Lung (tissue), 12 donors: ENCODE measurements around the gene NFIB. TPM values are rescaled to one million over a fixed set of nuclear protein-coding genes. Genes with fewer than 3 reads are reported as not detected.

Experiments used
- ATAC-seq: fragments of 200-7000 bp; cut with Tn5 transposase; one replicate; pipeline ENCODE4 v1.9.1; 2020; ENCODE audit warnings: moderate number of reproducible peaks; ENCODE audit not compliant: insufficient read depth, low FRiP score
- DNase-seq, 3 donors: peaks; one replicate each; pipeline ENCODE4 v3.0.0-alpha.2; 2013 to 2017
- H3K27ac ChIP-seq, 2 donors: one replicate each; pipeline ENCODE4 v1.5.1; 2013; ENCODE audit warnings: mild to moderate bottlenecking in 2 of 2, moderate library complexity in 2 of 2, control low read depth in 1 of 2, inconsistent platforms in 1 of 2, low read depth in 1 of 2, low read length in 1 of 2
- H3K27me3 ChIP-seq, 3 donors: one replicate each; pipeline ENCODE4 v1.5.1; 2013; ENCODE audit warnings: low read length in 2 of 3; ENCODE audit not compliant: control insufficient read depth in 3 of 3, insufficient read depth in 3 of 3
- H3K36me3 ChIP-seq, 4 donors: one replicate each; pipeline ENCODE4 v1.5.1; 2013; ENCODE audit warnings: low read length in 4 of 4, mild to moderate bottlenecking in 1 of 4, moderate library complexity in 1 of 4; ENCODE audit not compliant: control insufficient read depth in 4 of 4, insufficient read depth in 4 of 4
- H3K4me1 ChIP-seq, 5 donors: one replicate each; pipeline ENCODE4 v1.5.1; 2013; ENCODE audit warnings: low read length in 5 of 5, mild to moderate bottlenecking in 2 of 5, moderate library complexity in 1 of 5; ENCODE audit not compliant: control insufficient read depth in 5 of 5, insufficient read depth in 5 of 5
- H3K4me3 ChIP-seq: one replicate; pipeline ENCODE4 v1.5.1; 2013; ENCODE audit warnings: mild to moderate bottlenecking, control low read depth, moderate library complexity
- H3K9ac ChIP-seq, 2 donors: one replicate each; pipeline ENCODE4 v1.5.1; 2013; ENCODE audit warnings: low read length in 2 of 2, control low read depth in 1 of 2; ENCODE audit not compliant: insufficient read depth in 1 of 2
- H3K9me3 ChIP-seq, 4 donors: one replicate each; pipeline ENCODE4 v1.5.1; 2013; ENCODE audit warnings: low read length in 3 of 4, mild to moderate bottlenecking in 1 of 4, moderate library complexity in 1 of 4; ENCODE audit not compliant: control insufficient read depth in 4 of 4, insufficient read depth in 3 of 4
- WGBS, 2 donors: extraction: QIAGEN DNeasy Blood & Tissue Kit; methylation state at CpG; one replicate each; pipeline ENCODE4 v1.1.7; 2013; 5-methylcytosine and 5-hydroxymethylcytosine counted together
- polyA plus RNA-seq, 2 donors: library from polyadenylated mRNA; stranded (reverse); fragments of 200-250 nt; gene quantifications; one replicate each; pipeline ENCODE4 v1.2.1, GENCODE V29; 2013
- total RNA-seq, 2 donors: library from RNA; depleted of rRNA in 1 of 2; stranded (reverse); fragments of >200 nt in 1 of 2; gene quantifications; one replicate each; pipeline ENCODE4 v1.2.1, GENCODE V29; 2014 to 2021
- TF ChIP-seq, protein P1 (sequence below): IDR thresholded peaks from 2 replicates; pipeline ENCODE4 v1.5.1; 2012; ENCODE audit warnings: mild to moderate bottlenecking; ENCODE audit errors: control extremely low read depth, extremely low read depth
- donor health status: control.
- donor health status: control.
- donor health status: Bipolar disorder and iron deficiency.
- donor health status: healthy.
- donor health status: DM: yes; HTN: yes; CAD: no.

The NFIB gene
- total and polyA plus RNA-seq, 4 donors = 7.3 to 189 (median 51.0) TPM

DNA sequence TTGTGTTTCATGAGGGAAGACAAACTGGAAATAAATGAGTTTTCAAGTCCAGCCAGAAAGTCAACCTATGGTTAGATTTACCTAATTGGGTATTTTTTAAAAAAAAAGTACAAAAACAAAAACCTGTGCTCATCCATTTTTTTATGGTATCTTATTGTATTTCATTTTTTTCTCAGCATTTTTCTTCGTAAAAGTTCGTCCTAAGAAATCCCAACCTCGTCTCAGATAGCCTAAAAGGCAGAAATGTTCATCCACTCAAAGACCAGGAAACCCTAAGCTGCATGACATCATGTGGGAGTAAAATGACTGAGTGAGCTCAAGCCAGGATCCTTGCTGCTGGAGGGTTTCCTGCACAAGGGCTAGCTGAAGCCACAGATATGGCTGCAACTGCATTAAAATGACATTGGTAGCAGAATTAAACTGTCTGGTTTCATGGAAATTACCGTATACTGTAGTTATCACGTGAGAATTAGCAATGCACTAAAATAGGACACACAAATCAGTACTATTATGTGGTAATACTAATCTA, 70.4 kb downstream of the NFIB start:
- no peaks in the 10 kb centered on the region for H3K9me3 ChIP-seq
- no peaks in the 10 kb centered on the region for H3K27me3 ChIP-seq
- H3K4me3 ChIP-seq = no peak overlapping the region
- DNase-seq = peak in 1 of 3 donors; percentile 42
- H3K36me3 ChIP-seq = peaks cover 0 to 4% (median 2%) of the 10 kb centered on the region in 4 donors
- H3K9ac ChIP-seq = no peak overlapping the region
- ATAC-seq = no peak
- TF ChIP-seq, protein P1, sequence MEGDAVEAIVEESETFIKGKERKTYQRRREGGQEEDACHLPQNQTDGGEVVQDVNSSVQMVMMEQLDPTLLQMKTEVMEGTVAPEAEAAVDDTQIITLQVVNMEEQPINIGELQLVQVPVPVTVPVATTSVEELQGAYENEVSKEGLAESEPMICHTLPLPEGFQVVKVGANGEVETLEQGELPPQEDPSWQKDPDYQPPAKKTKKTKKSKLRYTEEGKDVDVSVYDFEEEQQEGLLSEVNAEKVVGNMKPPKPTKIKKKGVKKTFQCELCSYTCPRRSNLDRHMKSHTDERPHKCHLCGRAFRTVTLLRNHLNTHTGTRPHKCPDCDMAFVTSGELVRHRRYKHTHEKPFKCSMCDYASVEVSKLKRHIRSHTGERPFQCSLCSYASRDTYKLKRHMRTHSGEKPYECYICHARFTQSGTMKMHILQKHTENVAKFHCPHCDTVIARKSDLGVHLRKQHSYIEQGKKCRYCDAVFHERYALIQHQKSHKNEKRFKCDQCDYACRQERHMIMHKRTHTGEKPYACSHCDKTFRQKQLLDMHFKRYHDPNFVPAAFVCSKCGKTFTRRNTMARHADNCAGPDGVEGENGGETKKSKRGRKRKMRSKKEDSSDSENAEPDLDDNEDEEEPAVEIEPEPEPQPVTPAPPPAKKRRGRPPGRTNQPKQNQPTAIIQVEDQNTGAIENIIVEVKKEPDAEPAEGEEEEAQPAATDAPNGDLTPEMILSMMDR = no peak
- H3K27ac ChIP-seq = no peak overlapping the region
- WGBS, 2 donors = 81 to 87% methylated on average over 5 of the region's 5 CpGs
- peaks cover 3 to 77% (median 25%) of the 10 kb centered on the region in 5 donors for H3K4me1 ChIP-seq

DNA sequence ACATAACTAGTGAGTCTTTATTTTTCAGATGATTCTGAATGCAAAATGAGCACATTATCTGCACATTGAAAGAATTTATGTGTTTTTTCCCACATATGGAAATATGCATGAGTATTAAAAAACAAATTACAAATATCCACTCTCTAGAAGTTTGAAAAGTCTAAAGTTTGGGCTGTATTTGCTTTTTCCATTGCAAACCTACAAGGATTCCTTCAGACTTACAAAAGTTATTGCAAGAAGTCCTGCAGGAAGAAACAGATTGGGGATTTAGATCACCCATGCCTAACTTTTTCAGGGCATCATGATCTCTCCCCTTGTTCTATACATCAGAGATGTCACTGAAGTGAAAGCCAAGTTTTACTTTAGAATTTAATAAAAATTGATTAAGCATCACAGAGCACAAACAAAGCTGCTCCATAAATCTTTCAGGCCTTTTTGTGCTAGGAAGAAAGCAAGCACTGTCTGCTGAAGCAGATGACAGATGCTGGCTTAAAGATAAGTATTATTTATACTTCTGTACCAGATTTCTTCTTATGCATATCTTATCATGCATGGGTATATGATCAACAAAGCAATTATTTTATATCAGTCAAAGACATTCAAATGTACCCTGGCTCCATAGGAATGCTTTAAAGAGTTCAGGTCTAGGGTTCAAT, 71.7 kb downstream of the NFIB start:
- DNase-seq = no peak
- Histone ChIP-seq H3K27ac (no peak overlapping the region), H3K4me1 (peaks cover 5 to 85% (median 37%) of the 10 kb centered on the region in 5 donors), H3K4me3 (no peak overlapping the region), H3K9ac (no peak overlapping the region), H3K9me3 (no peaks in the 10 kb centered on the region), H3K27me3 (no peaks in the 10 kb centered on the region), H3K36me3 (peaks cover 0 to 4% (median 1%) of the 10 kb centered on the region in 4 donors)
- ATAC-seq = no peak
- TF ChIP-seq, protein P1 = no peak

DNA sequence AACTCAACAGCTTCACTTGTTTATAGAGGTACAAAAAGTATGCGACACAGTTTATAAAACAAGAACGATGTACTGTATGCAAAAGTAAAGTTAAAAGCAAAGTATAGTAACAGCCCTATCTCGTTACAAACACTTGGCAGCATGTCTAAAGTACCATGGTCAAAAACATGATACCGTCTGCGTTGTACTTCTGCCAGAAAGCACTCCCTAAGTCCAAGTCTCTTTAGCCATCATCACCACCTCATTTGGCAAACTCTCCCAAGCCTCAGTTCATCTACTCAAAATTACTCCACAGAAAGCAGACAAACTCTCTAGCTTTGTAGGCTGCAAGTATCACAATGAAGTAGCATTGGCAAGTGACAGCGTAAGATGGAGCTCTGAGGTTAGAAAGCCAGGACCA, 73.4 kb downstream of the NFIB start:
- no peak for ATAC-seq
- peaks cover 4 to 90% (median 50%) of the 10 kb centered on the region in 5 donors for H3K4me1 ChIP-seq
- peak overlapping the region in 1 of 2 donors; percentile 17 for H3K27ac ChIP-seq
- no peaks in the 10 kb centered on the region for H3K27me3 ChIP-seq
- no peak overlapping the region for H3K4me3 ChIP-seq
- H3K9me3 ChIP-seq = no peaks in the 10 kb centered on the region
- peak overlapping the region in 1 of 2 donors; percentile 7 for H3K9ac ChIP-seq
- TF ChIP-seq, protein P1 = no peak
- peak; percentile 93 to 100 (median 100) for DNase-seq
- H3K36me3 ChIP-seq = no peaks in the 10 kb centered on the region
- 45 to 61% methylated on average over 6 of the region's 6 CpGs for WGBS, 2 donors
